ENCODE data around the gene SPAG9. TPM values are rescaled to one million over a fixed set of nuclear protein-coding genes. Genes with fewer than 3 reads are reported as not detected.
A peak's percentile ranks its signal among the peaks of the same experiment; 100 is the strongest.

The SPAG9 gene
- polyA plus RNA-seq, 1 experiment, result 18.7 TPM

GRCh38 chr17:50961282-50962220, 159.1 kb downstream of the SPAG9 start:
- POLR2A ChIA-PET, result no interaction called here
- no peaks in the 10 kb centered on the region for H3K36me3 ChIP-seq (ENCODE audit: control insufficient read depth, insufficient read depth, low read length)

GRCh38 chr17:50959341-50959740, 161.3 kb downstream of the SPAG9 start:
- no peak for TF ChIP-seq CTCF (IDR thresholded peaks at IDR 0.05; ENCODE audit: insufficient read depth, low read depth, low read length)
- no peak overlapping the region for H3K4me3 ChIP-seq (ENCODE audit: low read depth, low read length)
- ChIA-PET CTCF (interaction anchor here (1.8 to 11.9 kb wide), 2 partner anchors 107 kb away, joined by 19 to 294 read pairs; no protein-coding TSS in a partner anchor), POLR2A (no interaction called here)
- no peaks in the 10 kb centered on the region for H3K36me3 ChIP-seq (ENCODE audit: control insufficient read depth, insufficient read depth, low read length)
- H3K27me3 ChIP-seq (ENCODE audit: control insufficient read depth, insufficient read depth, low read length), result no peaks in the 10 kb centered on the region
- no peak for DNase-seq (ENCODE audit: low read depth)

More at GRCh38 chr17:50961282-50962220, 159.1 kb downstream of the SPAG9 start:
- DNase-seq (ENCODE audit: low read depth), result no peak
- Histone ChIP-seq H3K4me3 (ENCODE audit: low read depth, low read length) (no peak overlapping the region), H3K27me3 (ENCODE audit: control insufficient read depth, insufficient read depth, low read length) (no peaks in the 10 kb centered on the region)
- CTCF ChIA-PET, result interaction anchor here (1.8 to 5.8 kb wide), 2 partner anchors 109 to 110 kb away, joined by 19 to 37 read pairs; no protein-coding TSS in a partner anchor
- TF ChIP-seq CTCF (IDR thresholded peaks at IDR 0.05; ENCODE audit: insufficient read depth, low read depth, low read length), result no peak

GRCh38 chr17:50957600-50958575, 162.8 kb downstream of the SPAG9 start:
- ChIA-PET POLR2A (interaction anchor here (1.0 kb wide), 1 partner anchor 92 kb away, joined by 4 read pairs; the partner anchor contains the start of gene TOB1), CTCF (interaction anchor here (0.6 to 11.9 kb wide), 13 partner anchors 8 to 195 kb away, joined by 3 to 294 read pairs (median 4); partner anchors contain the start of gene NME1)
- no peak for DNase-seq (ENCODE audit: low read depth)
- Histone ChIP-seq H3K4me3 (ENCODE audit: low read depth, low read length) (no peak overlapping the region), H3K36me3 (ENCODE audit: control insufficient read depth, insufficient read depth, low read length) (no peaks in the 10 kb centered on the region), H3K27me3 (ENCODE audit: control insufficient read depth, insufficient read depth, low read length) (no peaks in the 10 kb centered on the region)
- TF ChIP-seq CTCF (IDR thresholded peaks at IDR 0.05; ENCODE audit: insufficient read depth, low read depth, low read length), result no peak

- ChIA-PET POLR2A (no interaction called here), CTCF (interaction anchor here (0.6 to 11.9 kb wide), 17 partner anchors 8 to 196 kb away, joined by 3 to 294 read pairs (median 4); partner anchors contain the start of genes NME1 and TOB1)
- no peak for DNase-seq (ENCODE audit: low read depth)
- H3K4me3 ChIP-seq (ENCODE audit: low read depth, low read length), result no peak overlapping the region
- TF ChIP-seq CTCF (IDR thresholded peaks at IDR 0.05; ENCODE audit: insufficient read depth, low read depth, low read length), result peak; percentile 82
- no peaks in the 10 kb centered on the region for H3K27me3 ChIP-seq (ENCODE audit: control insufficient read depth, insufficient read depth, low read length)
- H3K36me3 ChIP-seq (ENCODE audit: control insufficient read depth, insufficient read depth, low read length), result no peaks in the 10 kb centered on the region
Observed at GRCh38 chr17:50956750-50957523, 163.7 kb downstream of the SPAG9 start.
